T follicular helper cell (primary cell): ENCODE data around the gene C4orf46.
"Not testable (repeated sequence)": the region's sequence is repeated elsewhere in the genome, so short reads cannot be mapped to it uniquely, and the experiment has no call there.

Experiments
- DNase-seq: peaks from one replicate; pipeline ENCODE4 v3.0.0-alpha.2; 2020; ENCODE audit warnings: low read depth
- total RNA-seq, 2 experiments: gene quantifications; one replicate each; lab custom pipeline; 2026; lab: John Stamatoyannopoulos, UW

Gene C4orf46
- 8.8 to 16.4 reads per million in 2 experiments for total RNA-seq

GRCh38 chr4:158671665-158671914 is at the start of gene C4orf46:
Gene C4orf46 (minus strand): TSS chr4:158671887. CDS start chr4:158671801, 86 bp downstream.
- DNase-seq = no peak

- no peak for DNase-seq
Observed at GRCh38 chr4:158715802-158716201, 44.1 kb upstream of the C4orf46 start.

- DNase-seq = no peak
Observed at GRCh38 chr4:158714937-158715336, 43.2 kb upstream of the C4orf46 start.

- DNase-seq = not testable (repeated sequence)
Observed at GRCh38 chr4:158712622-158713021, 40.9 kb upstream of the C4orf46 start.

GRCh38 chr4:158710814-158711213 is 39.1 kb upstream of the C4orf46 start:
- no peak for DNase-seq

- DNase-seq = no peak
Observed at GRCh38 chr4:158704274-158704673, 32.6 kb upstream of the C4orf46 start.

- no peak for DNase-seq
Observed at GRCh38 chr4:158688813-158689212, 17.1 kb upstream of the C4orf46 start.

- DNase-seq = no peak
Observed at GRCh38 chr4:158682066-158682465, 10.4 kb upstream of the C4orf46 start.

- DNase-seq = no peak
Observed at GRCh38 chr4:158681629-158682028, 9.9 kb upstream of the C4orf46 start.

- DNase-seq = no peak
Observed at GRCh38 chr4:158678767-158679166, 7.1 kb upstream of the C4orf46 start.

GRCh38 chr4:158676076-158676475 is 4.4 kb upstream of the C4orf46 start:
- no peak for DNase-seq

GRCh38 chr4:158673633-158674032 is 1.9 kb upstream of the C4orf46 start:
- DNase-seq = no peak

GRCh38 chr4:158671915-158672806 is 474 bp upstream of the C4orf46 start, which contains the start of gene ETFDH:
Gene ETFDH (plus strand): TSS chr4:158672296. CDS start chr4:158672457, 161 bp downstream.
- peak; percentile 98 for DNase-seq

GRCh38 chr4:158670975-158671664 is 567 bp downstream of the C4orf46 start:
- no peak for DNase-seq

GRCh38 chr4:158669310-158669709 is 2.4 kb downstream of the C4orf46 start:
- no peak for DNase-seq

- no peak for DNase-seq
Observed at GRCh38 chr4:158667651-158668198, 4.0 kb downstream of the C4orf46 start.

- no peak for DNase-seq
Observed at GRCh38 chr4:158666892-158667291, 4.8 kb downstream of the C4orf46 start.

- no peak for DNase-seq
Observed at GRCh38 chr4:158664806-158665205, 6.9 kb downstream of the C4orf46 start.

- DNase-seq = not testable (repeated sequence)
Observed at GRCh38 chr4:158663707-158664625, 7.7 kb downstream of the C4orf46 start.

- DNase-seq = not testable (repeated sequence)
Observed at GRCh38 chr4:158663255-158663654, 8.4 kb downstream of the C4orf46 start.

- DNase-seq = no peak
Observed at GRCh38 chr4:158657291-158657690, 14.4 kb downstream of the C4orf46 start.

- DNase-seq = no peak
Observed at GRCh38 chr4:158656439-158656838, 15.2 kb downstream of the C4orf46 start.
